ENCODE data around the gene GTF2A1.
"Not testable (repeated sequence)": the region's sequence is repeated elsewhere in the genome, so short reads cannot be mapped to it uniquely, and the experiment has no call there.

Gene GTF2A1

GRCh38 chr14:81220830-81221578 is at the start of gene GTF2A1:
Gene GTF2A1, minus strand, starts transcription at chr14:81220959. Its CDS starts 441 bp downstream, at chr14:81220518.
- DNase-seq (ENCODE audit: low spot score) = peak; percentile 93

GRCh38 chr14:81269979-81270375 is 49.2 kb upstream of the GTF2A1 start:
- no peak for DNase-seq (ENCODE audit: low spot score)

GRCh38 chr14:81269100-81269978 is 48.6 kb upstream of the GTF2A1 start:
- peak; percentile 74 for DNase-seq (ENCODE audit: low spot score)

GRCh38 chr14:81268016-81268416 is 47.3 kb upstream of the GTF2A1 start:
- DNase-seq (ENCODE audit: low spot score) = no peak

GRCh38 chr14:81265636-81266169 is 44.9 kb upstream of the GTF2A1 start:
- DNase-seq (ENCODE audit: low spot score) = no peak

GRCh38 chr14:81264671-81265070 is 43.9 kb upstream of the GTF2A1 start:
- no peak for DNase-seq (ENCODE audit: low spot score)

- DNase-seq (ENCODE audit: low spot score) = no peak
Observed at GRCh38 chr14:81263777-81264410, 43.1 kb upstream of the GTF2A1 start.

GRCh38 chr14:81261176-81261575 is 40.4 kb upstream of the GTF2A1 start:
- DNase-seq (ENCODE audit: low spot score) = no peak

GRCh38 chr14:81260732-81261131 is 40.0 kb upstream of the GTF2A1 start:
- no peak for DNase-seq (ENCODE audit: low spot score)

- DNase-seq (ENCODE audit: low spot score) = no peak
Observed at GRCh38 chr14:81256289-81256960, 35.7 kb upstream of the GTF2A1 start.

- DNase-seq (ENCODE audit: low spot score) = no peak
Observed at GRCh38 chr14:81252278-81252677, 31.5 kb upstream of the GTF2A1 start.

- no peak for DNase-seq (ENCODE audit: low spot score)
Observed at GRCh38 chr14:81247271-81247766, 26.6 kb upstream of the GTF2A1 start.

- no peak for DNase-seq (ENCODE audit: low spot score)
Observed at GRCh38 chr14:81246461-81247270, 25.9 kb upstream of the GTF2A1 start.

GRCh38 chr14:81245771-81246170 is 25.0 kb upstream of the GTF2A1 start:
- DNase-seq (ENCODE audit: low spot score) = no peak

GRCh38 chr14:81244431-81244830 is 23.7 kb upstream of the GTF2A1 start:
- not testable (repeated sequence) for DNase-seq (ENCODE audit: low spot score)

- DNase-seq (ENCODE audit: low spot score) = no peak
Observed at GRCh38 chr14:81243499-81243898, 22.7 kb upstream of the GTF2A1 start.

- DNase-seq (ENCODE audit: low spot score) = not testable (repeated sequence)
Observed at GRCh38 chr14:81236849-81237248, 16.1 kb upstream of the GTF2A1 start.

- no peak for DNase-seq (ENCODE audit: low spot score)
Observed at GRCh38 chr14:81236138-81236537, 15.4 kb upstream of the GTF2A1 start.

- DNase-seq (ENCODE audit: low spot score) = no peak
Observed at GRCh38 chr14:81235096-81235495, 14.3 kb upstream of the GTF2A1 start.

GRCh38 chr14:81234278-81234677 is 13.5 kb upstream of the GTF2A1 start:
- no peak for DNase-seq (ENCODE audit: low spot score)

GRCh38 chr14:81233615-81234014 is 12.9 kb upstream of the GTF2A1 start:
- no peak for DNase-seq (ENCODE audit: low spot score)

All from LoVo (cell line).